ENCODE measurements around the gene TEX30.

TEX30 gene

DNA sequence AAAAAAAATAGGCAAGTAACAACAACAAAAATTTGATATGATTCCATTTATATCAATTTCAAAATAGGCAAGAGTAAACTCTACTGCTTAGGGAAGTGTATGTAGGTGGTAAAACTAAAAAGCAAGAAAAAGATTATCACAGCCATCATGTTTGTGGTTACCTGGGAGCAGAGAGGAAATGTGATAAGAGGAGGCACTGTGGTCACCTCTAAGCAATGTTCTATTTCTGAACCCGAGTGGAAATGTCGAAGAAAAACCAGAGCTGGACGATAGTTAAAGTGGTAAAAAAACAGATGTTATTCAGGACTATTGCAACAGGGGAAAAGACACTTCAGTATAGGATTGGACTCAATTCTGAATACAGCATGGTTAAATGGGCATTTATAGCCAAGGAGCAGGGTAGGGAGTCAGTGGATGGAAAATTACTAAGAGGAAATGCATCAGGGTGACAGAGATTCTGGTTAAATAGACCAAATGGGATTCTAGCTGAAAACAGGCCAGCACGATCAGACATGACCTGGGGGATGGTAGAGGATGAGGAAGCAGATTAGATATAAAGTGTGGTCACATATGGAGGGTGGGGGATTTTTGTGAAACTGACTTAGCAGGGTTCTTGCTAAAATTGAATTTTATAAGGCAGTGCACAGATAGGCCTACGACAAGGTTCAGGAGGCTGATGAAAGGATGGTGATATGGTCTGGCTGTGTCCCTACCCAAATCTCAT, 6.0 kb upstream of the TEX30 start:
- DNase-seq (ENCODE audit: low read depth): no peak
- H3K4me3 ChIP-seq (ENCODE audit: control insufficient read depth, low read depth, low read length): no peak overlapping the region

DNA sequence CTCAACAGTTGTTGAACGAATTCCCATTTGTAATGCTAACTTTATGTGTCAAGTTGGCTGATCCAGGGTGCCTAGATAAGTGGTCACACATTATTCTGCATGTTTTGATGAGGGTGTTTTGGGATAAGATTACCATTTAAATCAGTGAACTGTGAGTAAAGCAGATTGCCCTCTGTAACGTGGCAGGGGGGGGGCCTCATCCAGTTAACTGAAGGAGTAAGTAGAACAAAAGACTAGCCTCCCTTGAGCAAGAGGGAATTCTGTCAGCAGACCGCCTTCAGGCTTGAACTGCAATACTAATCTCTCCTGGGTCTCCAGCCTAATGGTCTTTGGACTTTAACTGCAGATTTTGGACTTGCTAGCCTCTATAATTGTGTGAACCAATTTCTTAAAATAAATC, 4.2 kb upstream of the TEX30 start:
- no peak overlapping the region for H3K4me3 ChIP-seq (ENCODE audit: control insufficient read depth, low read depth, low read length)
- no peak for TF ChIP-seq CTCF (conservative IDR thresholded peaks at IDR 0.05; ENCODE audit: control insufficient read depth, insufficient read depth, low read depth, low read length)
- no peak for DNase-seq (ENCODE audit: low read depth)

More for the DNA sequence above, 6.0 kb upstream of the TEX30 start:
- TF ChIP-seq CTCF (conservative IDR thresholded peaks at IDR 0.05; ENCODE audit: control insufficient read depth, insufficient read depth, low read depth, low read length): no peak

GRCh38 chr13:102776271-102776670, 2.7 kb upstream of the TEX30 start:
- H3K4me3 ChIP-seq (ENCODE audit: control insufficient read depth, low read depth, low read length): no peak overlapping the region
- TF ChIP-seq CTCF (conservative IDR thresholded peaks at IDR 0.05; ENCODE audit: control insufficient read depth, insufficient read depth, low read depth, low read length): no peak
- DNase-seq (ENCODE audit: low read depth): no peak

DNA sequence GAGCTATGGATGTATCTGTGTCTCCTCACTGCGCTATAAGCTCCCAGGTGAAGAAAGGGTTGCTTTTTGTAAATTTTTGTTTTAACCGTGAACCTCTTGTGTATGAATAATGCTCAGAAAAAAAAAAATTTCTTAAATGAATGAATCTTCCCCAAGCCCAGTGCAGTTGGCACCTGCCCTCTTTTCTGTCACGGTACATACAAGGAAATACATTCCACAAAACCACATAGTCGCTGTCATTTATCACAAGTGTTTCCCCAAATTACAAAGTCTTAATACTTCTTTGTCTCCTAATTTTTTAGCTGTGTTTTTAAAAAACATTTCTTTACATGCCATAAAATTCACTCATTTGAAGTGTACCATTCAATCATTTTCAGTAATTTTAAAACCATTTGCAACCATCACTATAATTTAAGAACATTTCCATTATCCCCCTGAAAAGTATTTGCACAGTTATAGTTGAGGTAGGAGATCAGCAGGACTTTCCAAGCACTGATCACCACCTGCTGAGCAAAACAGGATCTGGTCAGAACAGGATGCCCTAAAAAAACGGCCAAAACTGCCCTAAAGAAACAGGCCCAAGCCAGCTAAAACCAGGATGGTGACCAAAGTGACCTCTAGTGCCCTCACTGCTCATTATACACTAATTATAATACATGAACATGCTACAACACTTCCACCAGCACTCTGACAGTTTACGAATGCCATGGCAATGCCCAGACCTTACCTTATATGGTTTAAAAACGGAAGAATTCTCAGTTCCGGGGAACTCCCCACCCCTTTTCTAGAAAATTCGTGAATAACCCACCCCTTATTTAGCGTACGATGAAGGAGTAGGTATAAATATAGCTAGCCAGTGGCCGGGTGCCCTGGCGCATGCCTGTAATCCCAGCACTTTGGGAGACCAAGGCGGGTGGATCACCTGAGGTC, 1.3 kb upstream of the TEX30 start:
- no peak overlapping the region for H3K4me3 ChIP-seq (ENCODE audit: control insufficient read depth, low read depth, low read length)
- TF ChIP-seq CTCF (conservative IDR thresholded peaks at IDR 0.05; ENCODE audit: control insufficient read depth, insufficient read depth, low read depth, low read length): no peak
- no peak for DNase-seq (ENCODE audit: low read depth)

DNA sequence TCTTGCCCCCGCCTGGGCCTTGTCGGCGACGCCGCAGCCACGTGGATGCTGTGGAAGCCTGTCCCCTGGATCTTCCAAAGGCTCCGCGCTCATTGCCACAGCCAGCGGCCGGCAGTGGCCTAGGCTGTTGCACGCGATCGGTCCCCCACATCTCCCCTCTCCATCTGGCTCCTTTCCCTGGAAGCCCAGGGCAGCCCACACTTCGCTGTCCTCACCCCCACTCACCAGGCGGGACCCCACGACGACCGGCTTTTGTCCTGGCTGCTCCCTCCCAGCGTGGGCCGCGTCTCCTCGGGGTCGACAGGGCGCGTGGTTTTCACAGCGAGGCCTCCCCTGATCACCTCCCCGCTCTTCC, 605 bp upstream of the TEX30 start:
- TF ChIP-seq CTCF (conservative IDR thresholded peaks at IDR 0.05; ENCODE audit: control insufficient read depth, insufficient read depth, low read depth, low read length): no peak
- H3K4me3 ChIP-seq (ENCODE audit: control insufficient read depth, low read depth, low read length): peak overlapping the region; percentile 48
- no peak for DNase-seq (ENCODE audit: low read depth)

GRCh38 chr13:102772042-102772425, 1.6 kb downstream of the TEX30 start:
- no peak for DNase-seq (ENCODE audit: low read depth)
- TF ChIP-seq CTCF (conservative IDR thresholded peaks at IDR 0.05; ENCODE audit: control insufficient read depth, insufficient read depth, low read depth, low read length): no peak
- no peak overlapping the region for H3K4me3 ChIP-seq (ENCODE audit: control insufficient read depth, low read depth, low read length)

Measured in fibroblast of mammary gland (primary cell).